Esophagus squamous epithelium (tissue), 5 donors: ENCODE measurements around the gene FSTL4. TPM values are rescaled to one million over a fixed set of nuclear protein-coding genes. Genes with fewer than 3 reads are reported as not detected.

Experiments used
- DNase-seq: peaks from one replicate; lab custom pipeline; 2025; lab: John Stamatoyannopoulos, UW
- H3K27ac ChIP-seq, 4 donors: fragments of 200-600 bp; sonication (generic); one replicate each; pipeline ENCODE4 v1.5.1; 2016 to 2019; ENCODE audit warnings: mild to moderate bottlenecking in 1 of 4
- H3K27me3 ChIP-seq, 4 donors: fragments of 200-600 bp; sonication (generic); 1 replicate in 3 of 4; 2 replicates in 1 of 4; pipeline versions ENCODE4 v1.5.1 to v1.6.0; 2017 to 2021; ENCODE audit warnings: antibody characterized with exemption in 1 of 4
- H3K36me3 ChIP-seq, 3 donors: fragments of 200-600 bp; sonication (generic); one replicate each; pipeline ENCODE4 v1.5.1; 2016 to 2019
- H3K4me1 ChIP-seq, 3 donors: fragments of 200-600 bp; sonication (generic); one replicate each; pipeline ENCODE4 v1.5.1; 2017 to 2019
- H3K4me3 ChIP-seq, 4 donors: fragments of 200-600 bp; sonication (generic); 1 replicate in 3 of 4; 2 replicates in 1 of 4; pipeline ENCODE4 v1.5.1; 2016 to 2019; ENCODE audit warnings: mild to moderate bottlenecking in 2 of 4, moderate library complexity in 1 of 4
- H3K9me3 ChIP-seq, 3 donors: fragments of 200-600 bp; sonication (generic); one replicate each; pipeline ENCODE4 v1.5.1; 2016 to 2019
- POLR2A ChIP-seq, 4 donors: fragments of 450-650 bp; IDR thresholded peaks; one replicate each; pipeline ENCODE4 v1.6.1; 2017; ENCODE audit warnings: antibody characterized with exemption in 4 of 4, mild to moderate bottlenecking in 4 of 4, moderate library complexity in 3 of 4
- WGBS, 2 donors: methylation state at CpG; one replicate each; pipeline ENCODE4 v1.1.5; 2018; 5-methylcytosine and 5-hydroxymethylcytosine counted together
- intact Hi-C: fragments of 100-400 bp; cut with DNase I; formaldehyde crosslinking; loops from one replicate; pipeline ENCODE4 v1.15.0; 2022
- total RNA-seq, 4 donors: library from RNA; depleted of rRNA; stranded (reverse); fragments of >200 nt; gene quantifications; one replicate each; pipeline ENCODE4 v1.1.0, GENCODE V29; 2016
- TF ChIP-seq, protein P1 (sequence below), 6 experiments: fragments of 450-650 bp in 4 of 6; fragments of 200-600 bp in 2 of 6; sonication (generic) in 2 of 6; IDR thresholded peaks; one replicate each; pipeline ENCODE4 v1.5.1; 2016 to 2019; ENCODE audit warnings: antibody characterized with exemption in 6 of 6, mild to moderate bottlenecking in 4 of 6, moderate library complexity in 4 of 6
- donor health status: DM: yes; HTN: yes; CAD: no.

The FSTL4 gene
- total RNA-seq, 4 donors from 2014 or later = 0.53 to 4.1 (median 1.4) TPM

DNA sequence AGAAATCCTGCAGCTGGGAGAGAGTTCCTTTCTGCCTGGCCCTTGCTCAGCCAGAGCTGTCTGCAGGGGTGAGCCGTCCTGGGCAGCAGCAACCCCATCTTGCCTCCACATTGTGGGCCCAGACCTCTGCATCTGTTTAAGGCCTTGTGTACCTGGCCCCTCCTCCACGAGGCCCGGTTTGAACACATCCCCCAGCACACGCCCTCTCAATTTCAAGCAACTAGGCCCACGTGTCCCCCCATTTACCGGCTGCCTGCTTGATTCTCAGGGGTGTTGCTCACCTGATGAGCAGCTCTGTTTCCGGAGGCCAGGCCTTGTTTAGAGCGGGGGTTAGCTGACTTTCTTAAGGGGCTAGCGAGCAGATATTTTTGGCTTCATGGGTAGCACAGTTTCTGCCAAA is 378.7 kb downstream of the FSTL4 start:
- no peak overlapping the region for H3K27ac ChIP-seq
- peaks cover 0 to 23% (median 0%) of the 10 kb centered on the region in 3 donors for H3K4me1 ChIP-seq
- TF ChIP-seq POLR2A (IDR thresholded peaks at IDR 0.05) = no peak
- TF ChIP-seq, protein P1, sequence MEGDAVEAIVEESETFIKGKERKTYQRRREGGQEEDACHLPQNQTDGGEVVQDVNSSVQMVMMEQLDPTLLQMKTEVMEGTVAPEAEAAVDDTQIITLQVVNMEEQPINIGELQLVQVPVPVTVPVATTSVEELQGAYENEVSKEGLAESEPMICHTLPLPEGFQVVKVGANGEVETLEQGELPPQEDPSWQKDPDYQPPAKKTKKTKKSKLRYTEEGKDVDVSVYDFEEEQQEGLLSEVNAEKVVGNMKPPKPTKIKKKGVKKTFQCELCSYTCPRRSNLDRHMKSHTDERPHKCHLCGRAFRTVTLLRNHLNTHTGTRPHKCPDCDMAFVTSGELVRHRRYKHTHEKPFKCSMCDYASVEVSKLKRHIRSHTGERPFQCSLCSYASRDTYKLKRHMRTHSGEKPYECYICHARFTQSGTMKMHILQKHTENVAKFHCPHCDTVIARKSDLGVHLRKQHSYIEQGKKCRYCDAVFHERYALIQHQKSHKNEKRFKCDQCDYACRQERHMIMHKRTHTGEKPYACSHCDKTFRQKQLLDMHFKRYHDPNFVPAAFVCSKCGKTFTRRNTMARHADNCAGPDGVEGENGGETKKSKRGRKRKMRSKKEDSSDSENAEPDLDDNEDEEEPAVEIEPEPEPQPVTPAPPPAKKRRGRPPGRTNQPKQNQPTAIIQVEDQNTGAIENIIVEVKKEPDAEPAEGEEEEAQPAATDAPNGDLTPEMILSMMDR (IDR thresholded peaks at IDR 0.05) = no peak
- H3K27me3 ChIP-seq = no peaks in the 10 kb centered on the region
- no peak overlapping the region for H3K4me3 ChIP-seq
- WGBS, 2 donors = 89 to 93% methylated on average over 6 to 9 of the region's 9 CpGs
- intact Hi-C loops = no loop called here
- no peaks in the 10 kb centered on the region for H3K36me3 ChIP-seq
- no peaks in the 10 kb centered on the region for H3K9me3 ChIP-seq
- DNase-seq = no peak

GRCh38 chr5:133232911-133233310 is 379.4 kb downstream of the FSTL4 start:
- intact Hi-C loops = no loop called here
- 93 to 100% methylated on average over 4 to 7 of the region's 7 CpGs for WGBS, 2 donors
- TF ChIP-seq POLR2A (IDR thresholded peaks at IDR 0.05) = no peak
- TF ChIP-seq, protein P1 (IDR thresholded peaks at IDR 0.05) = no peak
- Histone ChIP-seq H3K36me3 (no peaks in the 10 kb centered on the region), H3K27ac (no peak overlapping the region), H3K4me1 (peaks cover 0 to 29% (median 0%) of the 10 kb centered on the region in 3 donors), H3K4me3 (no peak overlapping the region), H3K27me3 (no peaks in the 10 kb centered on the region), H3K9me3 (no peaks in the 10 kb centered on the region)
- no peak for DNase-seq

DNA sequence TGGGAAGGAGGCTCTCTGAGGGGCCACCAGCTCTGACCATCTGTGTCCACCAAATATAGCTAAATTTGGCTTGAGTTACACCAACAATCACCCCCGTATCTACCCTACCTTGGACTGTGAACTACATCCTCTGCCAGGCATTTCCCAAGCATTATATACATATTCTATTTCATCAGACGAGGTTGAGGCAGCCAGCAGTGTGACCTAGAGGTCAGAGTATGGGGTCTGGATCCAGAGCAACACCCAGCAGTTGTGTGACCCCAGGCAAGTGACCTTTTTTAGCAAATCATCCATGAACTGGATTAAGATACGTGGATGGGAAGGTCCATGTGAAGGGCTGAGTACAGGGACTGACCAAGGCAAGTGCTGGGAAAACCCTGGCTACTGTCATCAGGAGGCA is 379.9 kb downstream of the FSTL4 start:
- no peaks in the 10 kb centered on the region for H3K27me3 ChIP-seq
- intact Hi-C loops = no loop called here

DNA sequence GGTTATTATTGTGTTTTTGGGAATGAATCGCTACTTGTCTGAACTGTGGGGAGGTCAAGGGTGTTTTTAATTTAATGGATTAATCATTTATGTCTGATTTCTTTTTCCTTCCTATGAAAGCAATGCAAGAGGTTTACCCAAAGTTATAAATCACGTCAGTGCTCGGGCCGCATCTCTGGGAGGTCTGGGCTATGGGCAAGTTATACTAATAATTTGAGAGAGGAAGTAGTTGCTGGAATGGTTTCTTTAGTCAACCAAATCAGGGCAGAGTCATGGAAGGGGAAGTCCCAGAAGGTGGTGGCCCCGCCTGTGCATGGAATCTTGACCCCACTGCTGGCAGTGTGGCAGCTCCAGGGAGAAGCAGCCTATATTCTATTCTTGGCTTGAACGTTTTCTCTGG is 380.3 kb downstream of the FSTL4 start:
- H3K4me3 ChIP-seq = no peak overlapping the region
- no peaks in the 10 kb centered on the region for H3K27me3 ChIP-seq
- H3K9me3 ChIP-seq = no peaks in the 10 kb centered on the region
- WGBS, 2 donors = 53 to 64% methylated on average over 6 of the region's 6 CpGs
- H3K36me3 ChIP-seq = no peaks in the 10 kb centered on the region
- H3K27ac ChIP-seq = no peak overlapping the region
- TF ChIP-seq POLR2A (IDR thresholded peaks at IDR 0.05) = no peak
- TF ChIP-seq, protein P1 (IDR thresholded peaks at IDR 0.05) = no peak
- intact Hi-C loops = no loop called here
- H3K4me1 ChIP-seq = peaks cover 0 to 38% (median 0%) of the 10 kb centered on the region in 3 donors
- DNase-seq = no peak

More for the DNA sequence above, 379.9 kb downstream of the FSTL4 start:
- H3K4me3 ChIP-seq = no peak overlapping the region
- WGBS, 2 donors = 83 to 84% methylated on average over 3 of the region's 3 CpGs
- no peak for DNase-seq
- no peaks in the 10 kb centered on the region for H3K36me3 ChIP-seq
- H3K27ac ChIP-seq = no peak overlapping the region
- TF ChIP-seq, protein P1 (IDR thresholded peaks at IDR 0.05) = no peak
- TF ChIP-seq POLR2A (IDR thresholded peaks at IDR 0.05) = no peak
- peaks cover 0 to 33% (median 0%) of the 10 kb centered on the region in 3 donors for H3K4me1 ChIP-seq
- no peaks in the 10 kb centered on the region for H3K9me3 ChIP-seq

- Histone ChIP-seq H3K27ac (no peak overlapping the region), H3K27me3 (no peaks in the 10 kb centered on the region), H3K4me3 (no peak overlapping the region), H3K4me1 (peaks cover 0 to 46% (median 0%) of the 10 kb centered on the region in 3 donors), H3K36me3 (no peaks in the 10 kb centered on the region), H3K9me3 (no peaks in the 10 kb centered on the region)
- WGBS, 2 donors = 67 to 68% methylated on average over 8 to 9 of the region's 9 CpGs
- TF ChIP-seq, protein P1 (IDR thresholded peaks at IDR 0.05) = no peak
- TF ChIP-seq POLR2A (IDR thresholded peaks at IDR 0.05) = no peak
- intact Hi-C loops = no loop called here
- DNase-seq = no peak
Measured at GRCh38 chr5:133230823-133231578, 381.3 kb downstream of the FSTL4 start.
